CD4-positive, alpha-beta T cell treated with Interleukin-15 for 4 hours (primary cell): ENCODE results near the gene SVIL.
"Not testable (repeated sequence)": the region's sequence is repeated elsewhere in the genome, so short reads cannot be mapped to it uniquely, and the experiment has no call there.

ENCODE experiments used
- DNase-seq: peaks from one replicate; pipeline ENCODE4 v3.0.0-alpha.2; 2020; ENCODE audit warnings: low spot score

The SVIL gene

DNA sequence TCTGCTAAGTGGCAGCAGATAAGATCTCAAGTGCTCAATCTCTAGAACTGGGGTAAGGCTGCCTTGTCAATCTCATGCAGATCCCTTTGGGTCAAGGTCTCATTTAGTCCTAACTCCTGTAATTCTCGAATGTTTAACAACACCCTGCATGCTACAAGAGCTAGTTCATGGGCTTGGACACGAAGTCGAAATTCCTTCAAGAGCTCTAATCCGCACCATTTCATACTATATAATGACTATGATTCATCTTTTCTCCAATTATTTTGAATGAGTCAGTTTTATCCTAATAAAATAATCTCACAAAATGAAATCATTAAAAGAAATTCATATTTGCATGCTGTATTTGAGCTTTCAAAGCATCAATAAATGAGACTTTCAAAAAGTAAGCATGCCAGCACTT, 119.7 kb downstream of the SVIL start:
- DNase-seq = not testable (repeated sequence)

DNA sequence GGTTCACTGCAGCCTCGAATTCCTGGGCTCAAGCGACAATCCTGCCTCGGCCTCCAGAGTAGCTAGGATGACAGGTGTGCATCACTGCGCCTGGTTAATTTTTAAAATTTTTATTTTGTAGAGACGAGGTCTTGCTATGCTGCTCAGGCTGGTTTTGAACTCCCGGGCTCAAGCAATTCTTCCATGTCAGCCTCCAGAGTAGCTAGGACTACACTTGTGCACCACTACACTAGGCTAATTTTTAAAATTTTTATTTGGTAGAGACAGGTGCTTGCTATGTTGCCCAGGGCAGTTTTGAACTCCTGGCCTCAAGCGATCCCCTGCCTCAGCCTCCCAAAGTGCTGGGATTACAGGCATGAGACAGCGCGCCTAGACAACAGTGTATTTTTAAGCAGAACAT, 120.5 kb downstream of the SVIL start:
- no peak for DNase-seq

DNA sequence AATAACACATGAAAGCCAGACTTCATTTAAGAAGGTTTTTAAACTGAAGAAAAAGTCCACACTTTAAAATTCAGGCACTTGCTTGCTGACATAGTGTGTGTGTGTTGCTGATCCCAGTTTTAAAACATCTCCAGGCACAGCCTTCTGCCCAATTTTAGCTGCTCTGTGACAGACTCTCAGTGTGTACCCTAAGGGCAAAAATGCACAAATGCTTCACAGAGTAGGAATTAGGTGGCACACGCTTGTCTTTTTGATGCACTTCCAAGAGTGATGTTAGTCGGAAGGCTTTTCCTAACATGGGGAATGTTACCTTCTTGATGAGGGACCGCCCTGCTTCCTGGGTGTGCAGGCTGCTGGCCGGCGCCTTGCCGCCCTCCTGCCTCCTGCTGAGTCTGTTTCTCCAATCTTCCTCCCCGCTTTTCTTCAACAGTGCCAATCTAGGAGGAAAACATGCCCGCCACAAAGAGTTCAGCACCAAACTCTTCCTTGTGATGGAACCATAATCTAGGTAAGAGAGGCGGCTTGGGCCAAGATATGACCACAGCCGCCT, 122.3 kb downstream of the SVIL start:
- no peak for DNase-seq

GRCh38 chr10:29511806-29512205, 123.0 kb downstream of the SVIL start:
- not testable (repeated sequence) for DNase-seq

DNA sequence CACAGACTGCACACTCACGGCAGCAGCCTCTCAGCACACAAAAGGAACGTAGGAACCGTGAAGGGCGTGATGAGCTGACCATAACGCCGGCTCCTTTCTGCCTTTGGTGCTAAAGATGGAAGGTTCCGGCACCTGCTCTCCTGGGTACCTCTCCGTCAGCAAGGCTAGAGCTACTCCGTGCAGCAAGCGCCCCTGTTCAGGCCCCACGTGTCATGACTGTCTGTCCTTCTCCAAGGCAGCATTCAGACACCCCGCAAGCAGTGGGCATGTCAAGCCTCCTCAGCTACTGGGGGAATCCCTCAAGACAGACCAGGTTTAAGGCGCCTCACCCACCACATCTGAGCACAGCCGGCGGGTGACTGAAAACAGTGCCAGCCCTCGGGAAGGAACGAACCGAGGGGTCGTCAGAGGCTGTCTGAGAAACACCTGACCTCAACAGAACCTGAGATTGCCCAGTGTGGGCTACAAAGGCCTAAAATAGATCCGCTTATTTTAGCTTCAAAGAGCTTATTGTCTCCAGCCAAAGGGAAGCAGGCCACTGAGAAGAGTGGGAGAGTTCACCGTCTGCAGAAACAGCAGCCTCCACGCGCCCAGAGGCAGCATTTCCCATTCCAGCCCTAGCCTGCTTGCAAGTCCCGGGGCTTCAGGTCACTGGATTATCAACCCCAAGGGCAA, 124.2 kb downstream of the SVIL start:
- DNase-seq = not testable (repeated sequence)

GRCh38 chr10:29508554-29509244, 126.1 kb downstream of the SVIL start:
- no peak for DNase-seq

GRCh38 chr10:29507750-29508149, 127.0 kb downstream of the SVIL start:
- not testable (repeated sequence) for DNase-seq

GRCh38 chr10:29506324-29506921, 128.3 kb downstream of the SVIL start:
- not testable (repeated sequence) for DNase-seq

DNA sequence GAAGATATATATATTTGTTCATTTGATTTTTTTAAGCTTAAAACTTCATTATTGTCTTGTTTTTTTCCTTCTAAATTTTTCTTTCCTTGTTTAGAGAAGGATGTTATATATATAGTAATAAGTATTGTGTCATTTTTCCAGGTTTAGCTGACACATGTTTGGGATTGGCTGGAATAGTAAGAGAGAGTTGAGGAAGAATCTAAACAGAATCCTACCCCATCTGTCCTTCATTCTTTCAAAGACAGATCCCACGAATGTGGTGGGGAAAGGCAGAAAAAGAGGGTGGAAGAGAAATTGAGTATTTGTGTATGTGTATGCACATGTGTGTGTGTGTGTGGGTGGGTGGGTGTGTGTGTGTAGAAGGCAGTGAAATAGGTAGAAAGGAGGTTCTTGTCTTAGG, 132.4 kb downstream of the SVIL start:
- no peak for DNase-seq

DNA sequence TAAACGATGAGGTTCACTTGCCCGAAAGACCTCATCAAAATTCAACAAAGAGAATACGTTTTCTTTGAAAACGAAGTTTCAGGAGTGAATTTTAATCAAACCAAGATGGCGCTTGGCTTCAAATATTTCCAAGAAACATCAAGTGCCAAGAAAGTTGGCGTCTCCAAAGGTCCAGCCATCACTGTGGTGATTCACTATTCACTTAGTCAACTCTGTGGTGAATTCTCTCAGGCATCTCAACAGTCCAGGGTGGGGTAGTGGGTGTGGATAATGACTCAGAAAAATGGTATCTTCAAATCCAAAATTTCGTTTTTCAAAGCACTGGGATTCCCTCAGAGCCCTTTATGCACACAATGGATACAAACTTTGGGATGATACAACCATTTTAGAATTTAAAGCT, 133.1 kb downstream of the SVIL start:
- no peak for DNase-seq

- DNase-seq = no peak
These were observed 134.7 kb downstream of the SVIL start for GRCh38 chr10:29499993-29500537.

DNA sequence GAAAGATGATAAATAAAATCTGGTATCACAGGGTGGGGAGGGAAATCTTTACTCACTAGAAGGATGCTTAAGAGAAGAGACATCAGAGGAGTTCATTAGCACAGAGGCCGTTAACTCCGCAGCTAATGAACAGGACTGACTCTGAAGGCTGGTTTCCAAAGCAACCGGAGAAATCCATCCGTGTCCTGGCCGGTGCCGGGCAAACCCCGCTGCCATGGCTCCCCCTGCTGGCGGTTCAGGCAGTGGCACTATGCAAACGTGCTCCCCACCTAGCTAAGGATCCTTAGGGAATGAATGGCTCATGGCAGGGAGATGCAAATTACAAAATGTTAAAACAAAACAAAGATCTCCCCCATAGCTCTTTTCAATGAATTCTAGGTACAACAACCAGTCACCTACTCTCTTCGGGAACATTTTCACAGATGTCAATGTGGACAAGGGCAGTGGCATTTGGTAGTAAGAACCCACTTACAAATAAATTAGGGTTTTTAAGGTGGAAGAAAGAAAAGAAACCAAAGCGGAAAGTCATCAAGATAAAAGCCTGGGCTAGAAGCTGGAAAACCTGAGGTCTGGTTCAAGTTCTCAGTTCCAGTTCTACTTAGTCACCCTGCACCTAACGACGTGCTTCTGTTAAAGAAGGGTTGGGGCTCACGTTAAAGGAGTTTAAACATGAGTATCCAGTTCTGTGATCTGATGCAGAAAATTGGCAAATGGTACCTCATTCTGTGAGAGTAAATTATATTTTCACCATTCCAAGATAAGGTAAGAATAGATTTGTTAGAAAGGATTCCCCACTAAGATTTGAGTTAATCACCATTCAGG, 138.2 kb downstream of the SVIL start:
- peak; percentile 54 for DNase-seq

DNA sequence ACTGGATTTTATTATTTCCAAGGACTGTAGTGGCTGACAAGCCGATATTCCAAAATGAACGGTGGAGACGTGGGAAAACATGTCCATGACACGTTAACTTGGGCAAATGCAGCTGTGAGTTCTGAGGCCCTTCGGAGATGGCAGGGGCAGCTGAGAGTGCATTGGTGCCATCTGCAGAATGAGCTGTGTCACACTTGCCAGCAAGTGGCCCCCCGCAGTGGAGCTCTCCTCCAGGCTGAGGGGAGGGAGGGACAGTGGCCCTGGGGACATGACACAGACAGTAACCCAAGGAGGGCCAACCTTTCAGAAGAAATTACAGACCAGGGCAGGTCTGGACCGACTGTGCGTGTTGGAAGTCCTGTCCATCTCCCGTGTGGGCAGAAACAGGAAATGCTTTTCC, 139.4 kb downstream of the SVIL start:
- no peak for DNase-seq

DNA sequence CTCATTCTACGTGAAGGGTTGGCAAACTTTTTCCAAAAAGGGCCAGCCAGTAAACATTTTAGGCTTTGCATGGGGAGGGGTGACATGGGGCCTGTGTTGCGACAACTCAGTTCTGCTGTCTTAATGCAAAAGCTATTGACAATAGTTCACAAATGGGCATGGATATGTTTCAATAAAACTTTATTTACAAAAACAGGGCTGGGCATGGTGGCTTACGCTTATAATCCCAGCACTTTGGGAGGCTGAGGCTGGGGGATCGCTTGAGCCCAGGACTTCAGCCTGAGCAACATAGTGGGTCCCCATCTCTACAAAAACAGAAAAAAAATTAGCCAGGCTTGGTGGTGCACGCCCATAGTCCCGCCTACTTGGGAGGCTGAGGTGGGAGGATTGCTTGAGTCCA, 141.1 kb downstream of the SVIL start:
- DNase-seq = no peak

DNA sequence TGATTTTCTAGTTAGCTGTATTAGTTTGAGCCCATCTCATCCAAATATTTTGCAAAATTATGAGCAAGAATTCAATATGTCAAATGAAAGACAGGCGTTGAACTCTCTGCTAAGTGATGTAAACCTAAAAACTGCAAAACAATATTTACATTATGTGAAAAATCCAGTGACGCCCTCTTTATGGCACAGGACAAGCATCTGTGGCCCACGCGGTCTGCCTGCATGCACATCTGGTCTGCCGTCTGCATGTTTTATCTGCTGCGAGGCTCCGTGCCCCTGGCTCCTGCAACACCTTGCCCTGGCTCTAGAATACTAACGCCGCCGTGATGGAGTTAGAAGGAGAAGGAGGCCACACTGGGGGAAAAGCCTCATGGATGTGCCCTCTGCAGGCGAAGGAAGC, 142.0 kb downstream of the SVIL start:
- no peak for DNase-seq

GRCh38 chr10:29491918-29492317, 142.9 kb downstream of the SVIL start:
- DNase-seq = no peak

GRCh38 chr10:29490781-29491280, 143.9 kb downstream of the SVIL start:
- DNase-seq = not testable (repeated sequence)

DNA sequence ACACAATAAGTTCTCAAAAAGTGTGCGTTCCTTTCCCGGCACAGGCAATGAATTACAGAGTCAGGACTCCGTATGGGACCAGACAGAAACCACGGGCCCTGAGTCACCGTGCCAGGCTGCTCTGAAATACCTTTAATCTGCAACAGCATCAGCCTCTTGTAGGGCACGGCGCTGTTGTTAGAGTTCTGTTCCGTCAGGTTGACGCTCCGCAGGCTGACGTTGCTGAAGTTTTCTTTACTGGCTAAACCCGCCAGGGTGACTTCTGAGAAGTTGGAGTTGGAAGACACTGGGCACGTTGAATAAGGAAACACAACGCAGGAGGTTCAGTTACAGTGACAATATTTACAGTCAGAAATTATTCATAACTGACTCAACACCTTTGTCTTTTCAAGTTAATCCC, 146.3 kb downstream of the SVIL start:
- not testable (repeated sequence) for DNase-seq

- DNase-seq = not testable (repeated sequence)
These were observed 146.9 kb downstream of the SVIL start for GRCh38 chr10:29487884-29488266.

DNA sequence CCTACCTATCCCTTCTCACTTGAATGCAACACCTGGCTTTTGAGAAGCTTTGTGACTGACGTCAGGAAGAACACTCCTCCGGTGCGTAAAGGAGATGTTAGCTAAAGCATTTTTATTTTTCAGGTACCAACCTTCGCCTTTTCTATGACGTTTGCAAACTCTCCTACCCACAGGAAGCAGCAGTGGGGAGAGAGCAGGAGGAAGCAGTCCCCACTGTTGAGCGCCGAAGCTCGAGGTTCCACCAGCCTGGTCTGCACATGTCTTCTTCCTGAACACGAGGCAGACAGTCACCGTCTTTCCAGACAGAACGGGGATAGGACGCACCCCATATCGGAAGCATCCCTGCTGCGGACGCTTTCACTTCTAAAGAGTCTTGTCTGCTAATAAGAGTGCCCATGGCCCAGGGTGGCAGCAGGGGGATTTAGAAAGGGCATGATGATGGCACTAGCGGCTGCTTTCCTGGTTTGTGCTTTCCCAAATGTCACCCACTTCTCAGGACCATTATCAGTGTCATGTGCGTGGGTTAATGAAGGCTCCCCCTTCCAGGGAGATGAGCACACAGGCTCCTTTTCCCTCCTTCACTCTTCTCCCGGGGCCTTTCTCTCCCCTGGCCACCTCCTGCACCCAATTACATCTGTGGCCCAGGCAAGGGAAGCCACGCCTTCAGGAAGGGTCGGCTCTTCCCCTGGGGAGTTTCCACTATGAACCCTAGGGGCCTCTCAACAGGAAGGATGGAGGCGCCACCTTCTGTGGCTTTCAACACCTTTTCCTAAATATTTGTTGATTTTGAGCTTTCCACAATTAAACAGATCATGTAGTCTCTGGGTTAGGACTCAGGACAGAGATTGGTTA, 147.5 kb downstream of the SVIL start:
- not testable (repeated sequence) for DNase-seq

DNA sequence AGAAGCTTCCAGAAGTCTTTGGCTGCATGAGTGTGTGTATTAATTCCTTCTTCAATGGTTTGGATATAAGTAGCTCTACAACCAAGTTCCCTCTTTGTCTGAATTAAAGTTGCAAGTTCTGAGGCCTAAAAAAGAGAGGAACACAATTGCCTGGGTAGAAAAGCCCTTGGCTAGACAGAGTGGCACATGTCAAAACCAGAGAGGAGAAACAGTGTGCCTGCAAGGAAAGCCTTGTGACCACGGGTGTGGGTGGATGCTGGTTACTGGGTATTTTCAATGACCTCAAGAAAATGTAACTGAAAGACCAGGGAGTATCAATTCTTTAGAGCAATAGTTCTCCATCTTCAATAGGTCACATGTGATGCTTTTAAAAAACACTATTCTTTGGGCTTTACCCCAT, 148.3 kb downstream of the SVIL start:
- DNase-seq = no peak
